NCI-H1092 (cell line): Measurements from ENCODE around the gene ADAMTS17.
"Not testable (repeated sequence)": the region's sequence is repeated elsewhere in the genome, so short reads cannot be mapped to it uniquely, and the experiment has no call there.

Experiments
- DNase-seq: peaks from one replicate; lab custom pipeline; 2025; lab: John Stamatoyannopoulos, UW

Gene ADAMTS17

DNA sequence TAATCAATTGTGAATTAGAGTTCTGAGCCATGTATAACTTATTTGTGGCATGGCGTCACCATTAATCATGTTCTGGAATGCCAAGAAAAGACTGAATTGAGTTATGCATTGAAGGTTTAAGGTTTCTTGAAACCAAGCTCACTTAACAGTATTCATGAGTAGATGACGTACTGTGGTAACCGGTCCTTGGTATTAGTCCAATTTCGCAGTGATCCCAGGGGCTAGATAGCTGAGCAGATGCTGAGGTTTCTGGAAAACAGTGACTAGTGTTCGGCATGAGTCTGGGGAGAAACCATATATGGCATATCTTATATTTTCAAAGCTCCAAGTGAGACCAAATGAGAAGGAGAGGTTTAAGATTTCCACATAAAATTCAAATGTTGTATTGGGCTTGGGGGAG, 390.3 kb downstream of the ADAMTS17 start:
- DNase-seq = no peak

DNA sequence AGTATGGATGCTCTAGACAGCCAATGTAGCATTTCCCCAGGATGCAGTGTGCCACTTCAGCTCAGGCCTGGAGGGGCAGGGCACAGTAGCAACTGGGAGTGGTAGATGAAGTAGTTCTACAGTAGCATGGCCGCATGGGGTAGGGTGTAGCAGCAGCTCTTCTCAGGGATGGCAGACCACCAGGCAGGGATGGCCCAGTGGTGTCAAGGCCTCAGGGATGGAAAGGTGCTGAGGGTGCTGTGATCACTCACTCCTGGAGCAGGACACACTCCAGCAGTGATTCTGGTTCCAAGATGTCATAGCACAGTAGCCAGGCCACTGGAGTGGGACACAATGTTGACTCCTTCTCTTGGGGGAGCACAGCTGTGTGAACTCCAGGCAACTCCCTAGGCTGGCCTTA, 397.6 kb downstream of the ADAMTS17 start:
- DNase-seq = no peak

DNA sequence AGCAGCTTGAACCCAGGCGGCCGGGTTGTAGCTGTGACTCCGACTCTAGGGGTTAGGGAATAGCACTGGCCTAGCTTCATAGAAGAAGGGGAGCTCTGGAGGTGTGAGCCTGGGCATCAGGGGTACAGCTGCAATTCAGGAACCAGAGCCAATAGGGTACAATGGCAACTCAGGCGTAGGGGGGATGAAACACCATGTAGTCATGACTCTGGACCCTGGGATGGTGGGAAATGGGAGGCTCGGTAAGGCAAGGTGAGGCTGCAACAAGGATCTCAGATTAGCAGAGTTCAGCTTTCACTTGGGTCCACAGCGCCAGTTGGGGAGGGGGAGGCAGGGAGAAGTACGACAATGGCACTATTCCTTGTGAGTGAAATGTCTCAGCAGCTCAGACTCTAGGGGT, 398.3 kb downstream of the ADAMTS17 start:
- no peak for DNase-seq

DNA sequence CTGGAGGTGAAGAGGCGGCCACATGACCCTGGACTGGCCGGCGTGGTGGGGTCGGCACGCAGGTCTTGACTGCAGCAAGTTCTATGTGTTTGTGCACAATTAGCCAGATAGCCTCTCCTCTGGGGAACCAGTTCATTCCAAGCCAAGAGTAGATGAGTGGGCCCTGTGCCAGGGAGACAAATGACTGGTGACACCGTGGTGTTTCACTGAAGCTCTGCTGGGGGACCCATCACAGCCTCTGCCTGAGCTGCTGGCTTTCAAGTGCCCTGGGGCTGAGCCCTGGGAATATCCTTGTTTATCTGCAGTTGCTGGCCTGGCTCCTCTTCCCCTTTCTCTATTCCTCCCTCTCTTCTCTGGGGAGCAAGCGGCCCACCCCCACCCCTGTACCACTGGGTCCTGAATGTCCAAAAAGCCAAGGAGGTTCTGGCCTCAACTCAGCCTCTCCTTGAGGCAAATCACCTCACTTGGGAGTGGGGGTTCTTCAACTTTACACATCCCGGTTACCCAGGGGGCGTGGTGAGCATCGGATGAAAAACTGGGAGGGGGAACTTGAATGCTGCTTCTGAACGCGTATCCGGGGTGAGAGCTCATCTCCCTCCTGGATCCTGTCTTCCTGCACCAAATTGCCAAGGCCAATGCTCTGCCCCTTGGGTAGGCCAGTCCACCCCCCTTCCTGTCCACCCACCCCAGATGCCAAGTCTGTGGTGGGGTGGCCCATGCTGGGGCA, 408.9 kb downstream of the ADAMTS17 start:
- no peak for DNase-seq

DNA sequence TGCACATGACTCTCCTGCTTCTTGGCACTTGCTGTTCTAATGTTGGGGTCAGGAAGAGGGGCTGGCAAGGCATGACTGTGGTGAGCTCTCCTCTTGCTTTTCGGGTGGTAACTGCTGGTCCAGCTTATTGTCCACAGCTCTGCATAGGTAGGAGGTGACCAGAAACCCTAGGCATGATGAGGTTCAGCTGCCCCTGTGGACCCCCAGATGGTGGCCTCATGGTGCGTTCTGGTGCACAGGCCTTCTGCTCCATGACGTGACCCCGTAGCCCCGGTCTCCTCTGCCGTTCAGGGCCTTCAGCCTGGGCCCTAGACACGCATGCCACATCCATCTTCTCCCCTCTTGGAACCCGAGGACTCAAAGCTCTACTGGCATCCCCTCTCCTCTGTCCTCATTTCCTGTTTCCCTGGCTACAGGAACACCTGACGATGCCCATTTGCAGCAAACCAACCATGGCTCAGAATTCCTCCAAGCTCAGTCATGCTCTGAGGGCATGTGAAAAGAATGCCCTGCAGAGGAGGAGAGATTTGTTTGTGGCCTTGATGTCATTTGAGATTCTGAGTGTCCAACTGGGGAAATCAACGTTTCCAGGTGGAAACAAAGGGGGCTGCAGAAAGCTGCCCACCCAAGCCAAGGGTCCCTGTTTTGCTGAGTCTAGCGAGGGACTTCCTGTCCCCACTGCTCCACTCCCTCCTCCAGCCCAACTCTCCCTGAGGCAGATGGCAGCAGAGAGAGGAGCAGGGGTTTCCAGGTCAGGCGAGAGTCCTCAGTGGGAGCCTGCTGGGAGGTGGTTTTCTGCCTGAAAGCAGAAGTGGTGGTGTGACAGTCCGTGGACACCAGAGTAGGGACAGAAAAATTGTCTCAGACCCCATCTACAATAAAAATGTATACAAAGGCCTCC, 409.8 kb downstream of the ADAMTS17 start:
- no peak for DNase-seq

DNA sequence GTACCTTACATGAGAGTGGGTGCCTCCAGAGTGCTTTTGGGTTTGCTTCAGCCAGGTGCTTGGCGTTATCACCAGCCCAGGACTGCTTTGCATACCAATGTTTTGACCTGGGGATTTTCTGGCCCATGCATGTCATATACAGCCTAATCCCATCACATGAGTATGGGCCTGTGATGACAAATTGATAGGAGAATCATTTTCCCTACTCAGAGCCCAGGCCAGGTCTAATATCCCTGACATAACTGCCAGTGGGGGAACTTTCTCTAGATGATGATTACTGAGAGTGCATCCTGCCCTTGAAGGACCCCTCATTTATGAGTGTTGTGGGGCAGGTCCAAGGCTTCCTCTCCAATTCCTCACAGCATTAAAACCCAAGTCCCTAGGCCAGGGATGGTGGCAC, 411.1 kb downstream of the ADAMTS17 start:
- no peak for DNase-seq

DNA sequence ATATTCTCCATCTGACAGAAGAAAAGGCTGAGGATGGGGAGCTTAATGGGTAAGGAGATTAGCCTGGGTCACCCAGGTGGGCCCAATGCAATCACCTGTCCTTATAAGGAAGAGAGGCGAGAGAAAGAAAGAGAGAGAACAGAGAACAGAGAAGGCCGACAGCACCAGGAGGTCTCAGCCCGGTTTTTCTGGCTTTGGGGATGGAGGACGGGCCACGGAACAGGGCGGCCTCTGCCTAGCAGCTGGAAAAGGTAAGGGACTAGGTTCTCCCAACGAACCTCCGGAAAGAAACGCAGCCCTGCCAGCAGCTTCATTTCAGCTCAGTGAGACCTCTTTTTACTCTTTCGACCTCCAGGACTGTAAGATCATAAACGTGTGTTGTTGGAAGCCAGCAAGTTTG, 412.5 kb downstream of the ADAMTS17 start:
- DNase-seq = no peak

DNA sequence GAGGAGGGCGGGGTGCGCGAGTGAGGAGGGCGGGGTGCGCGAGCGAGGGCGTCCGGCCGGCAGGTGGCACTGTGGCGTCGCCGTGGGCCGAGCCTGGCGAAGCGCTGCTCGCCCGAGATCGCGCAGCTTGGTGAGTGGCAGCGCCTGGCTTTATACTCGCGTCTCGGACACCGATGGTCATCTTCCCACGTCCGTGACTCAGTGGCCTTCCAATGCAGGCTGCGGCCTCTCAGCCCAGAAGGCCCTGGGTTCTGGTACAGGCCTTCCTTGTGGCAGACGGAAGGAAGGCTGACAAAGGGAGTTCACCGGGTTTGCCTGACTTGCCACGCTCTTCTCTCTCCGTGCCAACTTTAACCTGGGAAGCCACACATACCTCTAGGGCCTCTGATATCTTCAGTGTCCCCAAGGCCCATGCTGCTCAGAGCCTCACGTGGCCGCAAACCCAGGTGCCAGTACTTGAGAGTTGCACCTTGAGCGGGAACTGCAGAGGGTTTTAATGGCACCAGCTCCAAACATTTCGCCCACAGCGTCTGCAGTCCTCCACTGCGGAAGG, 413.3 kb downstream of the ADAMTS17 start:
- peak; percentile 31 for DNase-seq

DNA sequence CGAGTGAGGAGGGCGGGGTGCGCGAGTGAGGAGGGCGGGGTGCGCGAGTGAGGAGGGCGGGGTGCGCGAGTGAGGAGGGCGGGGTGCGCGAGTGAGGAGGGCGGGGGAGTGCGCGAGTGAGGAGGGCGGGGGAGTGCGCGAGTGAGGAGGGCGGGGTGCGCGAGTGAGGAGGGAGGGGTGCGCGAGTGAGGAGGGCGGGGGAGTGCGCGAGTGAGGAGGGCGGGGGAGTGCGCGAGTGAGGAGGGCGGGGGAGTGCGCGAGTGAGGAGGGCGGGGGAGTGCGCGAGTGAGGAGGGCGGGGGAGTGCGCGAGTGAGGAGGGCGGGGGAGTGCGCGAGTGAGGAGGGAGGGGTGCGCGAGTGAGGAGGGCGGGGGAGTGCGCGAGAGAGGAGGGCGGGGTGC, 415.2 kb downstream of the ADAMTS17 start:
- not testable (repeated sequence) for DNase-seq

DNA sequence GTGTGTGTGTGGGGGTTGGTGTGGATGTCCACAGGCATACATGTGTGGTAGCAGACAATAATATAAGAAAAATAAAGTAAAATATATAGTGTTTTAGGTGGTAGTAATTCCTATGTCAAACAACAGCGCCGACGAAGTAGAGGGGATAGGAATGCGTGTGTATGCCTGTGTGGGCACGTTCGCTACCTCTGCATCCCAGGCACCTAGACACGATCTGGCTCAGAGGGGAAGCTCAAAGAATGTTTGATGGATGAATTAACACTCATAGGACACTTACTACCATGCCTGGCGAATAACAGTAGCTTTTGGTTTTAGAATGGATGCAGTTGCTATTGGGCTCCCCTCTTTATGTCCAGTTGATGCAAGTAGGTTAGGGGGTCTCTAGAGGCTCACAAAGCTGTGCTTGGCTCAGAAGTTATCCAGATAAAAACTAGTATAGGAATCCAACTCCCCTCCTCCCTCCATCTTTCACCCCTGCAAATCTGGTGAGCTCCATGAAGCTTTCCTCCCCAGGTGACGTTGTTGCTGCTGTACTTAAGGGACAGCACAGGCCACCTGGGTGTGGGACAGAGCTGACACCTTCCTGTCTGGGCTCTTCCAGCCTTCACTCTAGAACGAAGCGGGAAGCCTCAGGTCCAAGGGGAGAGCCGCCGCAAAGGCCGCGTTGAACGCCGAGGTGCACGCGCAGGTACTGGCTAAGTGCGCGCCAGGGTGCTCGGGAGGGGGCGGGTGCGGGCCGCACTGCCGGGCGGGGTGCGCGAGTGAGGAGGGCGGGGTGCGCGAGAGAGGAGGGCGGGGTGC, 415.9 kb downstream of the ADAMTS17 start:
- peak; percentile 10 for DNase-seq

DNA sequence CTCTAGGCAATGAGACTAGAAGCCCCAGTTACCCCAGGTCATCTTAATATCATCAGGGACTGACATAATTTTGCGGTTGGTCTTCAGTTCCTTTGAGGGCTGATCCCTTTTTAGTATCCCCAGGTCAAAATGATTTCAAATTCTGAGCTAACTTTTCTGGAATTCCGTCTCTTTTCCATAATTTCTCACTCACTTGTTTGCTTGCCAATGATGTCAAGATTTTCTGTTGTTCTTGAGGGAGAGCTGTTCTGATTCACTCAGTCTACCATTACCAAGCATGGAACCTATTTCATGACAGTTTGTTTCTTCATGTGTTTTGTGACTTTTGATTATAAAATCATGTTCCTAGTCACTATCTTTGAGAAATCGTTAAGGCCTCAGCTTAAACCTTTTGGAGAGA, 418.1 kb downstream of the ADAMTS17 start:
- DNase-seq = no peak
